WTC11 (cell line): ENCODE data around the gene DNAL4. TPM values are rescaled to one million over a fixed set of nuclear protein-coding genes. Genes with fewer than 3 reads are reported as not detected.

ENCODE experiments used
- ATAC-seq: fragments of 200-7000 bp; cut with Tn5 transposase; 2 replicates; pipeline ENCODE4 v1.10.0; 2021; ENCODE audit warnings: mild to moderate bottlenecking, moderate library complexity
- CTCF ChIA-PET: fragments of 300-600 bp; sonication (Branson Sonifier 250); formaldehyde crosslinking; loops from one replicate; lab custom pipeline; 2021; ENCODE audit warnings: antibody characterized with exemption; lab: Charles Lee
- POLR2A ChIA-PET: fragments of 350-600 bp; sonication (Branson Sonifier 250); formaldehyde crosslinking; loops from one replicate; lab custom pipeline; 2021; ENCODE audit warnings: antibody characterized with exemption; lab: Charles Lee
- DNase-seq: peaks from one replicate; pipeline ENCODE4 v3.0.0; 2021; ENCODE audit warnings: low spot score
- H3K27ac Mint-ChIP-seq: 2 replicates; pipeline ENCODE4 v1.8.0; 2021; ENCODE audit warnings: mixed read lengths
- H3K27me3 Mint-ChIP-seq: 2 replicates; pipeline ENCODE4 v1.8.0; 2021; ENCODE audit warnings: low read depth, mild to moderate bottlenecking, moderate library complexity, mixed read lengths
- H3K36me3 Mint-ChIP-seq: 2 replicates; pipeline ENCODE4 v1.8.0; 2021; ENCODE audit warnings: mixed read lengths
- H3K4me1 Mint-ChIP-seq: 2 replicates; pipeline ENCODE4 v1.8.0; 2022; ENCODE audit warnings: mixed read lengths
- H3K4me3 Mint-ChIP-seq: 2 replicates; pipeline ENCODE4 v1.8.0; 2021; ENCODE audit warnings: mild to moderate bottlenecking, moderate library complexity, mixed read lengths
- H3K9me3 Mint-ChIP-seq: 2 replicates; pipeline ENCODE4 v1.8.0; 2021; ENCODE audit warnings: mixed read lengths
- ATF1 ChIP-seq: sonication (generic); formaldehyde crosslinking; IDR thresholded peaks from 2 replicates; pipeline ENCODE4 v1.8.1; 2023; ENCODE audit warnings: mild to moderate bottlenecking, moderate library complexity, missing genetic modification reagents
- CREM ChIP-seq: sonication (generic); formaldehyde crosslinking; IDR thresholded peaks from 2 replicates; pipeline ENCODE4 v1.8.1; 2022; ENCODE audit warnings: mild to moderate bottlenecking, missing genetic modification reagents, moderate library complexity
- ETV6 ChIP-seq: sonication (generic); formaldehyde crosslinking; IDR thresholded peaks from 2 replicates; pipeline ENCODE4 v1.8.1; 2022; ENCODE audit warnings: mild to moderate bottlenecking, missing genetic modification reagents
- MXD4 ChIP-seq: fragments of 250-450 bp; sonication (Bioruptor Pico); IDR thresholded peaks from 2 replicates; pipeline ENCODE4 v1.8.0; 2021; ENCODE audit warnings: mild to moderate bottlenecking, moderate library complexity, borderline replicate concordance
- MYBL2 ChIP-seq: sonication (generic); formaldehyde crosslinking; IDR thresholded peaks from 2 replicates; pipeline ENCODE4 v1.8.1; 2023; ENCODE audit warnings: mild to moderate bottlenecking, moderate library complexity, missing genetic modification reagents
- NR3C1 ChIP-seq: sonication (generic); formaldehyde crosslinking; conservative IDR thresholded peaks from 2 replicates; pipeline ENCODE4 v1.8.1; 2023; ENCODE audit warnings: low read depth, mild to moderate bottlenecking, missing genetic modification reagents
- RELA ChIP-seq: sonication (generic); formaldehyde crosslinking; IDR thresholded peaks from 2 replicates; pipeline ENCODE4 v1.8.1; 2022; ENCODE audit warnings: missing genetic modification reagents, mild to moderate bottlenecking, borderline replicate concordance
- RORB ChIP-seq: fragments of 250-450 bp; sonication (Bioruptor Pico); IDR thresholded peaks from 2 replicates; pipeline ENCODE4 v1.9.0; 2021; ENCODE audit warnings: mild to moderate bottlenecking
- SOX15 ChIP-seq: fragments of 250-450 bp; sonication (Bioruptor Pico); IDR thresholded peaks from 2 replicates; pipeline ENCODE4 v1.9.0; 2021; ENCODE audit warnings: mild to moderate bottlenecking
- TEAD1 ChIP-seq: sonication (generic); formaldehyde crosslinking; IDR thresholded peaks from 2 replicates; pipeline ENCODE4 v1.8.0; 2022; ENCODE audit warnings: mild to moderate bottlenecking, missing genetic modification reagents
- total RNA-seq: library from RNA; stranded (reverse); gene quantifications from 3 replicates; pipeline ENCODE4 v1.2.3, GENCODE V29; 2021
- TF ChIP-seq, protein P1 (sequence below): fragments of 250-450 bp; sonication (Bioruptor Pico); IDR thresholded peaks from 2 replicates; pipeline ENCODE4 v1.9.0; 2021; ENCODE audit warnings: mild to moderate bottlenecking
- TF ChIP-seq, protein P2 (sequence below): sonication (generic); formaldehyde crosslinking; IDR thresholded peaks from 2 replicates; pipeline ENCODE4 v1.8.0; 2022; ENCODE audit warnings: missing genetic modification reagents
- TF ChIP-seq, protein P3 (sequence below): sonication (generic); formaldehyde crosslinking; IDR thresholded peaks from 2 replicates; pipeline ENCODE4 v1.8.0; 2022; ENCODE audit warnings: mild to moderate bottlenecking, missing genetic modification reagents
- TF ChIP-seq, protein P4 (sequence below): fragments of 250-450 bp; sonication (Bioruptor Pico); IDR thresholded peaks from 2 replicates; pipeline ENCODE4 v2.1.2; 2022; ENCODE audit warnings: mild to moderate bottlenecking, moderate library complexity
- TF ChIP-seq, protein P5 (sequence below): fragments of 200-600 bp; IDR thresholded peaks from 2 replicates; pipeline ENCODE4 v1.8.0; 2022; ENCODE audit warnings: antibody characterized with exemption
- TF ChIP-seq, protein P6 (sequence below): sonication (generic); formaldehyde crosslinking; IDR thresholded peaks from 2 replicates; pipeline ENCODE4 v1.8.1; 2022; ENCODE audit warnings: low read depth, missing genetic modification reagents, borderline replicate concordance
- TF ChIP-seq, protein P7 (sequence below): sonication (generic); formaldehyde crosslinking; IDR thresholded peaks from 2 replicates; pipeline ENCODE4 v1.8.1; 2023; ENCODE audit warnings: mild to moderate bottlenecking, moderate library complexity, missing genetic modification reagents
- TF ChIP-seq, protein P8 (sequence below): sonication (generic); formaldehyde crosslinking; IDR thresholded peaks from 2 replicates; pipeline ENCODE4 v1.8.0; 2023; ENCODE audit warnings: missing genetic modification reagents, mild to moderate bottlenecking, borderline replicate concordance
- TF ChIP-seq, protein P9 (sequence below): sonication (generic); formaldehyde crosslinking; IDR thresholded peaks from 2 replicates; pipeline ENCODE4 v1.8.1; 2023; ENCODE audit warnings: mild to moderate bottlenecking, missing genetic modification reagents, moderate library complexity

DNAL4 gene
- total RNA-seq, 1 experiment from 2014 or later, result 11.8 TPM

DNA sequence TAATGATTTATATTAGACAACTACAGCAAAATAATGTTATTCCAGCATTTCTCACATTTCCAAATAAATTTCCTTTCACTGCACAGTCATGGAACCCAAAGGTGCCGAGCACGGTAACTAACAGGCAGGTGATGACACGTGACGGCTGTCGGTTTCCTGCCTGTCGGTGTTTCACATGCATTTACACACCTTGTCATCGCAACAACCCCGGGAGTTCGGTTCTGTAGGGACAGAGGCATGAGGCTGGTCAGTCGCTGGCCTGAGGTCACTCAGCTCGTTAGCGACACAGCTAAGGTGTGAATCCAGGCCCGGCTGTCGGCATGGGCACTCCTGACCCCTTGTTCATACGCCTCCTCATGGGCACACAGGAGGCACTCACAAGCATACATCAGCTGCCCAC lies 9.9 kb downstream of the DNAL4 start:
- DNase-seq (no peak), ATAC-seq (no peak)
- Mint-ChIP-seq H3K4me1 (peaks cover 5% of the 10 kb centered on the region), H3K27me3 (no peaks in the 10 kb centered on the region), H3K9me3 (no peaks in the 10 kb centered on the region), H3K4me3 (no peak overlapping the region), H3K27ac (no peak overlapping the region), H3K36me3 (no peaks in the 10 kb centered on the region)
- ChIA-PET CTCF (interaction anchor here (6.9 kb wide), 1 partner anchor 15 kb away, joined by 60 read pairs; no protein-coding TSS in a partner anchor), POLR2A (no interaction called here)
- no peak for TF ChIP-seq CREM (CRISPR knock-in tag)
- TF ChIP-seq, protein P1, sequence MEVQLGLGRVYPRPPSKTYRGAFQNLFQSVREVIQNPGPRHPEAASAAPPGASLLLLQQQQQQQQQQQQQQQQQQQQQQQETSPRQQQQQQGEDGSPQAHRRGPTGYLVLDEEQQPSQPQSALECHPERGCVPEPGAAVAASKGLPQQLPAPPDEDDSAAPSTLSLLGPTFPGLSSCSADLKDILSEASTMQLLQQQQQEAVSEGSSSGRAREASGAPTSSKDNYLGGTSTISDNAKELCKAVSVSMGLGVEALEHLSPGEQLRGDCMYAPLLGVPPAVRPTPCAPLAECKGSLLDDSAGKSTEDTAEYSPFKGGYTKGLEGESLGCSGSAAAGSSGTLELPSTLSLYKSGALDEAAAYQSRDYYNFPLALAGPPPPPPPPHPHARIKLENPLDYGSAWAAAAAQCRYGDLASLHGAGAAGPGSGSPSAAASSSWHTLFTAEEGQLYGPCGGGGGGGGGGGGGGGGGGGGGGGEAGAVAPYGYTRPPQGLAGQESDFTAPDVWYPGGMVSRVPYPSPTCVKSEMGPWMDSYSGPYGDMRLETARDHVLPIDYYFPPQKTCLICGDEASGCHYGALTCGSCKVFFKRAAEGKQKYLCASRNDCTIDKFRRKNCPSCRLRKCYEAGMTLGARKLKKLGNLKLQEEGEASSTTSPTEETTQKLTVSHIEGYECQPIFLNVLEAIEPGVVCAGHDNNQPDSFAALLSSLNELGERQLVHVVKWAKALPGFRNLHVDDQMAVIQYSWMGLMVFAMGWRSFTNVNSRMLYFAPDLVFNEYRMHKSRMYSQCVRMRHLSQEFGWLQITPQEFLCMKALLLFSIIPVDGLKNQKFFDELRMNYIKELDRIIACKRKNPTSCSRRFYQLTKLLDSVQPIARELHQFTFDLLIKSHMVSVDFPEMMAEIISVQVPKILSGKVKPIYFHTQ, result no peak
- no peak for TF ChIP-seq MYBL2 (CRISPR knock-in tag)
- no peak for TF ChIP-seq TEAD1 (CRISPR knock-in tag)
- TF ChIP-seq, protein P2, sequence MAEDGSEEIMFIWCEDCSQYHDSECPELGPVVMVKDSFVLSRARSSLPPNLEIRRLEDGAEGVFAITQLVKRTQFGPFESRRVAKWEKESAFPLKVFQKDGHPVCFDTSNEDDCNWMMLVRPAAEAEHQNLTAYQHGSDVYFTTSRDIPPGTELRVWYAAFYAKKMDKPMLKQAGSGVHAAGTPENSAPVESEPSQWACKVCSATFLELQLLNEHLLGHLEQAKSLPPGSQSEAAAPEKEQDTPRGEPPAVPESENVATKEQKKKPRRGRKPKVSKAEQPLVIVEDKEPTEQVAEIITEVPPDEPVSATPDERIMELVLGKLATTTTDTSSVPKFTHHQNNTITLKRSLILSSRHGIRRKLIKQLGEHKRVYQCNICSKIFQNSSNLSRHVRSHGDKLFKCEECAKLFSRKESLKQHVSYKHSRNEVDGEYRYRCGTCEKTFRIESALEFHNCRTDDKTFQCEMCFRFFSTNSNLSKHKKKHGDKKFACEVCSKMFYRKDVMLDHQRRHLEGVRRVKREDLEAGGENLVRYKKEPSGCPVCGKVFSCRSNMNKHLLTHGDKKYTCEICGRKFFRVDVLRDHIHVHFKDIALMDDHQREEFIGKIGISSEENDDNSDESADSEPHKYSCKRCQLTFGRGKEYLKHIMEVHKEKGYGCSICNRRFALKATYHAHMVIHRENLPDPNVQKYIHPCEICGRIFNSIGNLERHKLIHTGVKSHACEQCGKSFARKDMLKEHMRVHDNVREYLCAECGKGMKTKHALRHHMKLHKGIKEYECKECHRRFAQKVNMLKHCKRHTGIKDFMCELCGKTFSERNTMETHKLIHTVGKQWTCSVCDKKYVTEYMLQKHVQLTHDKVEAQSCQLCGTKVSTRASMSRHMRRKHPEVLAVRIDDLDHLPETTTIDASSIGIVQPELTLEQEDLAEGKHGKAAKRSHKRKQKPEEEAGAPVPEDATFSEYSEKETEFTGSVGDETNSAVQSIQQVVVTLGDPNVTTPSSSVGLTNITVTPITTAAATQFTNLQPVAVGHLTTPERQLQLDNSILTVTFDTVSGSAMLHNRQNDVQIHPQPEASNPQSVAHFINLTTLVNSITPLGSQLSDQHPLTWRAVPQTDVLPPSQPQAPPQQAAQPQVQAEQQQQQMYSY, result no peak
- no peak for TF ChIP-seq ETV6 (CRISPR knock-in tag)
- TF ChIP-seq, protein P3, sequence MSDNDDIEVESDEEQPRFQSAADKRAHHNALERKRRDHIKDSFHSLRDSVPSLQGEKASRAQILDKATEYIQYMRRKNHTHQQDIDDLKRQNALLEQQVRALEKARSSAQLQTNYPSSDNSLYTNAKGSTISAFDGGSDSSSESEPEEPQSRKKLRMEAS (CRISPR knock-in tag), result no peak
- TF ChIP-seq, protein P4, sequence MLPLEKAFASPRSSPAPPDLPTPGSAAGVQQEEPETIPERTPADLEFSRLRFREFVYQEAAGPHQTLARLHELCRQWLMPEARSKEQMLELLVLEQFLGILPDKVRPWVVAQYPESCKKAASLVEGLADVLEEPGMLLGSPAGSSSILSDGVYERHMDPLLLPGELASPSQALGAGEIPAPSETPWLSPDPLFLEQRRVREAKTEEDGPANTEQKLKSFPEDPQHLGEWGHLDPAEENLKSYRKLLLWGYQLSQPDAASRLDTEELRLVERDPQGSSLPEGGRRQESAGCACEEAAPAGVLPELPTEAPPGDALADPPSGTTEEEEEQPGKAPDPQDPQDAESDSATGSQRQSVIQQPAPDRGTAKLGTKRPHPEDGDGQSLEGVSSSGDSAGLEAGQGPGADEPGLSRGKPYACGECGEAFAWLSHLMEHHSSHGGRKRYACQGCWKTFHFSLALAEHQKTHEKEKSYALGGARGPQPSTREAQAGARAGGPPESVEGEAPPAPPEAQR (CRISPR knock-in tag), result no peak
- no peak for TF ChIP-seq MXD4
- TF ChIP-seq, protein P5, sequence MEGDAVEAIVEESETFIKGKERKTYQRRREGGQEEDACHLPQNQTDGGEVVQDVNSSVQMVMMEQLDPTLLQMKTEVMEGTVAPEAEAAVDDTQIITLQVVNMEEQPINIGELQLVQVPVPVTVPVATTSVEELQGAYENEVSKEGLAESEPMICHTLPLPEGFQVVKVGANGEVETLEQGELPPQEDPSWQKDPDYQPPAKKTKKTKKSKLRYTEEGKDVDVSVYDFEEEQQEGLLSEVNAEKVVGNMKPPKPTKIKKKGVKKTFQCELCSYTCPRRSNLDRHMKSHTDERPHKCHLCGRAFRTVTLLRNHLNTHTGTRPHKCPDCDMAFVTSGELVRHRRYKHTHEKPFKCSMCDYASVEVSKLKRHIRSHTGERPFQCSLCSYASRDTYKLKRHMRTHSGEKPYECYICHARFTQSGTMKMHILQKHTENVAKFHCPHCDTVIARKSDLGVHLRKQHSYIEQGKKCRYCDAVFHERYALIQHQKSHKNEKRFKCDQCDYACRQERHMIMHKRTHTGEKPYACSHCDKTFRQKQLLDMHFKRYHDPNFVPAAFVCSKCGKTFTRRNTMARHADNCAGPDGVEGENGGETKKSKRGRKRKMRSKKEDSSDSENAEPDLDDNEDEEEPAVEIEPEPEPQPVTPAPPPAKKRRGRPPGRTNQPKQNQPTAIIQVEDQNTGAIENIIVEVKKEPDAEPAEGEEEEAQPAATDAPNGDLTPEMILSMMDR, result no peak
- TF ChIP-seq SOX15 (CRISPR knock-in tag), result no peak
- TF ChIP-seq, protein P6, sequence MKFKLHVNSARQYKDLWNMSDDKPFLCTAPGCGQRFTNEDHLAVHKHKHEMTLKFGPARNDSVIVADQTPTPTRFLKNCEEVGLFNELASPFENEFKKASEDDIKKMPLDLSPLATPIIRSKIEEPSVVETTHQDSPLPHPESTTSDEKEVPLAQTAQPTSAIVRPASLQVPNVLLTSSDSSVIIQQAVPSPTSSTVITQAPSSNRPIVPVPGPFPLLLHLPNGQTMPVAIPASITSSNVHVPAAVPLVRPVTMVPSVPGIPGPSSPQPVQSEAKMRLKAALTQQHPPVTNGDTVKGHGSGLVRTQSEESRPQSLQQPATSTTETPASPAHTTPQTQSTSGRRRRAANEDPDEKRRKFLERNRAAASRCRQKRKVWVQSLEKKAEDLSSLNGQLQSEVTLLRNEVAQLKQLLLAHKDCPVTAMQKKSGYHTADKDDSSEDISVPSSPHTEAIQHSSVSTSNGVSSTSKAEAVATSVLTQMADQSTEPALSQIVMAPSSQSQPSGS (CRISPR knock-in tag), result no peak
- TF ChIP-seq NR3C1 (CRISPR knock-in tag), result no peak
- TF ChIP-seq RORB (CRISPR knock-in tag), result no peak
- no peak for TF ChIP-seq ATF1 (CRISPR knock-in tag)
- TF ChIP-seq, protein P7, sequence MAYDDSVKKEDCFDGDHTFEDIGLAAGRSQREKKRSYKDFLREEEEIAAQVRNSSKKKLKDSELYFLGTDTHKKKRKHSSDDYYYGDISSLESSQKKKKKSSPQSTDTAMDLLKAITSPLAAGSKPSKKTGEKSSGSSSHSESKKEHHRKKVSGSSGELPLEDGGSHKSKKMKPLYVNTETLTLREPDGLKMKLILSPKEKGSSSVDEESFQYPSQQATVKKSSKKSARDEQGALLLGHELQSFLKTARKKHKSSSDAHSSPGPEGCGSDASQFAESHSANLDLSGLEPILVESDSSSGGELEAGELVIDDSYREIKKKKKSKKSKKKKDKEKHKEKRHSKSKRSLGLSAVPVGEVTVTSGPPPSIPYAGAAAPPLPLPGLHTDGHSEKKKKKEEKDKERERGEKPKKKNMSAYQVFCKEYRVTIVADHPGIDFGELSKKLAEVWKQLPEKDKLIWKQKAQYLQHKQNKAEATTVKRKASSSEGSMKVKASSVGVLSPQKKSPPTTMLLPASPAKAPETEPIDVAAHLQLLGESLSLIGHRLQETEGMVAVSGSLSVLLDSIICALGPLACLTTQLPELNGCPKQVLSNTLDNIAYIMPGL (CRISPR knock-in tag), result no peak
- TF ChIP-seq, protein P8, sequence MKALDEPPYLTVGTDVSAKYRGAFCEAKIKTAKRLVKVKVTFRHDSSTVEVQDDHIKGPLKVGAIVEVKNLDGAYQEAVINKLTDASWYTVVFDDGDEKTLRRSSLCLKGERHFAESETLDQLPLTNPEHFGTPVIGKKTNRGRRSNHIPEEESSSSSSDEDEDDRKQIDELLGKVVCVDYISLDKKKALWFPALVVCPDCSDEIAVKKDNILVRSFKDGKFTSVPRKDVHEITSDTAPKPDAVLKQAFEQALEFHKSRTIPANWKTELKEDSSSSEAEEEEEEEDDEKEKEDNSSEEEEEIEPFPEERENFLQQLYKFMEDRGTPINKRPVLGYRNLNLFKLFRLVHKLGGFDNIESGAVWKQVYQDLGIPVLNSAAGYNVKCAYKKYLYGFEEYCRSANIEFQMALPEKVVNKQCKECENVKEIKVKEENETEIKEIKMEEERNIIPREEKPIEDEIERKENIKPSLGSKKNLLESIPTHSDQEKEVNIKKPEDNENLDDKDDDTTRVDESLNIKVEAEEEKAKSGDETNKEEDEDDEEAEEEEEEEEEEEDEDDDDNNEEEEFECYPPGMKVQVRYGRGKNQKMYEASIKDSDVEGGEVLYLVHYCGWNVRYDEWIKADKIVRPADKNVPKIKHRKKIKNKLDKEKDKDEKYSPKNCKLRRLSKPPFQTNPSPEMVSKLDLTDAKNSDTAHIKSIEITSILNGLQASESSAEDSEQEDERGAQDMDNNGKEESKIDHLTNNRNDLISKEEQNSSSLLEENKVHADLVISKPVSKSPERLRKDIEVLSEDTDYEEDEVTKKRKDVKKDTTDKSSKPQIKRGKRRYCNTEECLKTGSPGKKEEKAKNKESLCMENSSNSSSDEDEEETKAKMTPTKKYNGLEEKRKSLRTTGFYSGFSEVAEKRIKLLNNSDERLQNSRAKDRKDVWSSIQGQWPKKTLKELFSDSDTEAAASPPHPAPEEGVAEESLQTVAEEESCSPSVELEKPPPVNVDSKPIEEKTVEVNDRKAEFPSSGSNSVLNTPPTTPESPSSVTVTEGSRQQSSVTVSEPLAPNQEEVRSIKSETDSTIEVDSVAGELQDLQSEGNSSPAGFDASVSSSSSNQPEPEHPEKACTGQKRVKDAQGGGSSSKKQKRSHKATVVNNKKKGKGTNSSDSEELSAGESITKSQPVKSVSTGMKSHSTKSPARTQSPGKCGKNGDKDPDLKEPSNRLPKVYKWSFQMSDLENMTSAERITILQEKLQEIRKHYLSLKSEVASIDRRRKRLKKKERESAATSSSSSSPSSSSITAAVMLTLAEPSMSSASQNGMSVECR (CRISPR knock-in tag), result no peak
- TF ChIP-seq, protein P9, sequence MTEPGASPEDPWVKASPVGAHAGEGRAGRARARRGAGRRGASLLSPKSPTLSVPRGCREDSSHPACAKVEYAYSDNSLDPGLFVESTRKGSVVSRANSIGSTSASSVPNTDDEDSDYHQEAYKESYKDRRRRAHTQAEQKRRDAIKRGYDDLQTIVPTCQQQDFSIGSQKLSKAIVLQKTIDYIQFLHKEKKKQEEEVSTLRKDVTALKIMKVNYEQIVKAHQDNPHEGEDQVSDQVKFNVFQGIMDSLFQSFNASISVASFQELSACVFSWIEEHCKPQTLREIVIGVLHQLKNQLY (CRISPR knock-in tag), result no peak
- TF ChIP-seq RELA (CRISPR knock-in tag), result no peak
